Glutamatergic neuron (in vitro differentiated cells): ENCODE data around the gene ZNF296. TPM values are rescaled to one million over a fixed set of nuclear protein-coding genes. Genes with fewer than 3 reads are reported as not detected.
A peak's percentile ranks its signal among the peaks of the same experiment; 100 is the strongest.

Experiments used
- DNase-seq: peaks from one replicate; pipeline ENCODE4 v3.0.0; 2022
- H3K27ac Mint-ChIP-seq: one replicate; pipeline ENCODE4 v1.8.0; 2020; ENCODE audit warnings: mild to moderate bottlenecking, mixed read lengths, inconsistent platforms; ENCODE audit not compliant: unreplicated experiment
- H3K27me3 Mint-ChIP-seq: one replicate; pipeline ENCODE4 v1.8.0; 2020; ENCODE audit warnings: mild to moderate bottlenecking, moderate library complexity, mixed read lengths, inconsistent platforms; ENCODE audit not compliant: unreplicated experiment
- H3K36me3 Mint-ChIP-seq: one replicate; pipeline ENCODE4 v1.8.0; 2020; ENCODE audit warnings: mild to moderate bottlenecking, mixed read lengths, inconsistent platforms; ENCODE audit not compliant: unreplicated experiment
- H3K4me1 Mint-ChIP-seq: one replicate; pipeline ENCODE4 v1.8.0; 2020; ENCODE audit warnings: mild to moderate bottlenecking, low read depth, mixed read lengths, inconsistent platforms; ENCODE audit not compliant: unreplicated experiment
- H3K4me3 Mint-ChIP-seq: one replicate; pipeline ENCODE4 v1.8.0; 2020; ENCODE audit warnings: mild to moderate bottlenecking, mixed read lengths, inconsistent platforms; ENCODE audit not compliant: unreplicated experiment
- H3K9me3 Mint-ChIP-seq: one replicate; pipeline ENCODE4 v1.8.0; 2020; ENCODE audit warnings: mild to moderate bottlenecking, moderate library complexity, mixed read lengths, inconsistent platforms; ENCODE audit not compliant: unreplicated experiment
- total RNA-seq: library from RNA; stranded (reverse); fragmentation: NEBNext Ultra II Directional; extraction: Animal tissue kit (Norgen Biotek cat#: 25700); gene quantifications from one replicate; pipeline ENCODE4 v1.2.1, GENCODE V29; 2021; ENCODE audit not compliant: unreplicated experiment
- TF ChIP-seq, protein P1 (sequence below): fragments of 200-600 bp; sonication (generic); IDR thresholded peaks from one replicate; pipeline ENCODE4 v1.5.0; 2021; ENCODE audit not compliant: partially characterized antibody, unreplicated experiment

The ZNF296 gene
- total RNA-seq, 1 donor from 2014 or later: 6.3 TPM

DNA sequence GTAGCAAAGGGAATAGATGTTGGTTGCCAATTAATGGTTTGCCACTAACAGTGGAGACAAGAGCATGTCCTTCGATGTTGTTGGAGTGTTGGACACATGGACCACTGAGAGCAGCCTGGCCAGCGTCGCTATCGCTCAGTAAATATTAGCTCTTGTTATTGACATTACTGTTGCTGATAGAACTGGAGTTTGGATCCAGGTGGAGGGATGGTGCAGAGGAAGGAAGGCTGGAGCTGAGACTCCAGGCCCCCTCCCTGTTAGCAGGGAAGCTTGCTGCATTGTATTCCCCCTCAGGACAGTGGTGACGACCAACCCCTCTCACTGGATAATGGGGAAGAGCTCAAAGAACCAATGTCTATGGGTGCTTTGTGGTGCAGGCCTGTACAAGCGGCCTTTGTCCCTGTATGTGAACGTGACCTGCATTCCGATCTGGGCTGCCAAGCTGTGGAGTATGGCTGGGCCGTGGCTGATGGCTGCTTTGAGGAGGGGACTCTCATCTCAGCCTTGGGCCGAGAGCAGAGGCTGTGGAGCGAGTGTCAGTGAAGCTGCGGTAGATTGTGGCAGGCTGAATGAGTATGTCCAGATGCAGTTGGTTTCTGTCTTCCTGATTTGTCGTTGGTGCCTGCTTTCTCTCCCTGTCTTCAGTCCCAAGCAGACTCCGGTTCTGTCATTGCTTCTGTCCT, 30.5 kb downstream of the ZNF296 start:
- Mint-ChIP-seq H3K4me1 (no peaks in the 10 kb centered on the region), H3K9me3 (no peaks in the 10 kb centered on the region), H3K27ac (no peak overlapping the region), H3K4me3 (no peak overlapping the region), H3K27me3 (peaks cover 3% of the 10 kb centered on the region), H3K36me3 (no peaks in the 10 kb centered on the region)
- DNase-seq: no peak
- TF ChIP-seq, protein P1, sequence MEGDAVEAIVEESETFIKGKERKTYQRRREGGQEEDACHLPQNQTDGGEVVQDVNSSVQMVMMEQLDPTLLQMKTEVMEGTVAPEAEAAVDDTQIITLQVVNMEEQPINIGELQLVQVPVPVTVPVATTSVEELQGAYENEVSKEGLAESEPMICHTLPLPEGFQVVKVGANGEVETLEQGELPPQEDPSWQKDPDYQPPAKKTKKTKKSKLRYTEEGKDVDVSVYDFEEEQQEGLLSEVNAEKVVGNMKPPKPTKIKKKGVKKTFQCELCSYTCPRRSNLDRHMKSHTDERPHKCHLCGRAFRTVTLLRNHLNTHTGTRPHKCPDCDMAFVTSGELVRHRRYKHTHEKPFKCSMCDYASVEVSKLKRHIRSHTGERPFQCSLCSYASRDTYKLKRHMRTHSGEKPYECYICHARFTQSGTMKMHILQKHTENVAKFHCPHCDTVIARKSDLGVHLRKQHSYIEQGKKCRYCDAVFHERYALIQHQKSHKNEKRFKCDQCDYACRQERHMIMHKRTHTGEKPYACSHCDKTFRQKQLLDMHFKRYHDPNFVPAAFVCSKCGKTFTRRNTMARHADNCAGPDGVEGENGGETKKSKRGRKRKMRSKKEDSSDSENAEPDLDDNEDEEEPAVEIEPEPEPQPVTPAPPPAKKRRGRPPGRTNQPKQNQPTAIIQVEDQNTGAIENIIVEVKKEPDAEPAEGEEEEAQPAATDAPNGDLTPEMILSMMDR: no peak

DNA sequence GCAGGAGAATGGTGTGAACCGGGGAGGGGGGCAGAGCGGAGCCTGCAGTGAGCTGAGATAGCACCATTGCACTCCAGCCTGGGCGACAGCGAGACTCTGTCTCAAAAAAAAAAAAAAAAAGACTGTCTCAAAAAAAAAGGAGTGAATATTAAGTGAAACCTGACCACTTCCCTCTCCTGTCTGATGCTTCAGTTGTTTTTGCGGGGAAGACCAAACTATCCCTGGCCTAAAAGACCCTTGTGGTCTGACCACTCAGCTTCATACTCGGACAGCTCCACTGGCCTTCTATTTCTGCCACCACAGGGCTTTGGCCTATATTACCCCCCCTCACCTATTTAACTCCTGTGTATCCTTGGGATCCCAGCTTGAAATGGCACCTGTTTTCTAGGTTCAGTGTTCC, 35.2 kb downstream of the ZNF296 start:
- no peak for DNase-seq
- Mint-ChIP-seq H3K9me3 (peaks cover 6% of the 10 kb centered on the region), H3K27ac (no peak overlapping the region), H3K36me3 (no peaks in the 10 kb centered on the region), H3K4me3 (peak overlapping the region; percentile 15), H3K4me1 (peaks cover 8% of the 10 kb centered on the region), H3K27me3 (peaks cover 3% of the 10 kb centered on the region)
- TF ChIP-seq, protein P1: no peak

DNA sequence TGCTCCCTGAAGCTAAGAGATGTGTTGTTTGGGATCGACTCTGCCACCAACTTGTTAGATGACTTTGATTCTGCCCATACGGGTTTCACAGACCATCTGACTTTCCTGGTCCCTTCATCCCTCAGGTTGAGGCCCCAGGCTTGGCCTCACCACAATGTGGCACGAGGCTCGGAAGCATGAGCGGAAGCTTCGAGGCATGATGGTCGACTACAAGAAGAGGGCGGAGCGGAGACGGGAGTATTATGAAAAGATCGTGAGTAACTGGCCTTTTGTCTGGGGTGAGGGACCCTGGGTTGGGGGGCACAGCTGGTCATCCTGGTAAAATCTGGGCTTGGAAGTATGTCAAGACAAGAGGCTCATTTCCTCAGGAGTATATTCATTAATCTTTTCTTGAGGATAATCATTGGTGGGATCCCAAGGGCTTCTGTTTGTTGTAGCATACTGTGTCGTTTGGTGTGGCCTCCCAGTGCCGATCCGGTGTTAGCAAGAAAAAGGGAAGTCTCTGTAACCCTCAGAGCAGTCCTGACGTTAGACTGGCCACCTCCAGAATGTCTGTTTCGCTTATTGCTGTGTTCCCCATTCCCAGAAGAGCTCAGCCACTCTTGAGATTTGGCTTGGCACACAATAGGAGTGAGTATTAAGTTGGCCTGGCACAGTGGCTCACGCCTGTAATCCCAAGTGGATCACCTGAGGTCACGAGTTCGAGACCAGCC, 36.1 kb downstream of the ZNF296 start:
- peaks cover 8% of the 10 kb centered on the region for H3K4me1 Mint-ChIP-seq
- peaks cover 4% of the 10 kb centered on the region for H3K27me3 Mint-ChIP-seq
- peak overlapping the region; percentile 99 for H3K4me3 Mint-ChIP-seq
- no peaks in the 10 kb centered on the region for H3K36me3 Mint-ChIP-seq
- peaks cover 6% of the 10 kb centered on the region for H3K9me3 Mint-ChIP-seq
- peak overlapping the region; percentile 89 for H3K27ac Mint-ChIP-seq
- TF ChIP-seq, protein P1: no peak
- no peak for DNase-seq

DNA sequence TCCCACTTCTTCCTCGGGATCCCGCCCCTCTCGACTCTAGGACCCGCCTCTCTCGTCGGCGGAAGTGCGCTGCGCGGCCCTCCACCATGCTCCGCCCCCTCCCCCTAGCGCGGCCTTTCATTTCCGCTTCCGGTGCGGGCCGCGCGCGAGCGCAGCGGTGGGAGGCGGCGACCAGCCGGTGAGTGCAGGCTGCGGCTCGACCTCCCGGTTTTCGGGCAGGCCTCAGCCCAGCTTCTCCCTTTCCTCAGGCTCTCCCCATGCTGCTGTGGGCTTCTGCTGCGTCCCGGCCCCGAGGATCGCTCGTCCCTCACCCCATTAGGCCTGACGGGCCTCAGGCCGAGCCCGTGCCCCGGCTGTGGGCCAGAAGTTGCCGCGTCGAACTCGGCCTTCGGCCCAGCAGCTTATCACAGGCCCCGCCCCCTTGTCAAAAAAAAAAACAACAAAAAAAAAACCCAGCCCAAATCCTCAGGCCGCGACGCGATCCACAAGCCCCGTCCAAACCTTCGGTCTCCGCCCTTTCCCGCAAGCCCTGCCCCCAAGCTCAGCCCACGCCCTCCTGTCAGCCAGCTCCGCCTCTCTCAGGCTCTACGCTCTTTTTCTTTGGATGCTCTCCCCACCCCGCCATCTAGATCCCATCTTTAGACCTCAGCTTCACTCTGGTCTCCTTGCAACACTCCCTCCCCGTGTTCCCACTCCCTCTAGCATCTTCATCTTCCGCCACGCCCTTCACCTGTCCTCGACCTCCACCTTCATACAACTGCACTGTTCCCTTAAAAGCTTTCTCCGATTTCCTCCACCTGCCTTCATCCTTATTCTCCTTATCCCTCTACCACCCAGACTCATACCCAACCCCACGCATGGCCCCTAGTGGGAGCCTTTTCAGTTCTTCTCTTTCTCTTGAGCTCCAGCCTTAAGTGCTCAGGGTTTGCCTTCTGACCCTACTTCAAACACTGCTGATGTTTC, 37.1 kb downstream of the ZNF296 start, which contains the start of gene CLASRP:
TSS of gene CLASRP (plus strand) at position 115 of the 963 bp plus-strand sequence. CDS start 1,168 bp downstream, outside the sequence.
- Mint-ChIP-seq H3K36me3 (no peaks in the 10 kb centered on the region), H3K4me1 (peaks cover 8% of the 10 kb centered on the region), H3K27me3 (peaks cover 7% of the 10 kb centered on the region), H3K4me3 (peak within 1 kb of the TSS; percentile 99), H3K9me3 (peaks cover 6% of the 10 kb centered on the region), H3K27ac (peak within 1 kb of the TSS; percentile 89)
- TF ChIP-seq, protein P1: no peak
- peak; percentile 95 for DNase-seq
